GM21825 (cell line): Measurements from ENCODE around the gene VASN.
"Not testable (repeated sequence)": the region's sequence is repeated elsewhere in the genome, so short reads cannot be mapped to it uniquely, and the experiment has no call there.

Experiments used
- ATAC-seq: cut with Tn5 transposase; IDR thresholded peaks from one replicate; pipeline ENCODE4 v1.9.1; 2021; ENCODE audit warnings: mild to moderate bottlenecking, moderate library complexity; ENCODE audit not compliant: unreplicated experiment

VASN gene

GRCh38 chr16:4383591-4384444, 12.2 kb downstream of the VASN start:
- ATAC-seq: no peak

GRCh38 chr16:4384509-4384942, 12.9 kb downstream of the VASN start:
- no peak for ATAC-seq

GRCh38 chr16:4385066-4385788, 13.6 kb downstream of the VASN start:
- no peak for ATAC-seq

GRCh38 chr16:4385789-4386450, 14.3 kb downstream of the VASN start:
- no peak for ATAC-seq

GRCh38 chr16:4386451-4386805, 14.8 kb downstream of the VASN start:
- ATAC-seq: no peak

- ATAC-seq: no peak
These were observed 15.4 kb downstream of the VASN start for GRCh38 chr16:4386951-4387565.

- ATAC-seq: no peak
These were observed 16.1 kb downstream of the VASN start for GRCh38 chr16:4387781-4388180.

GRCh38 chr16:4388271-4389021, 16.8 kb downstream of the VASN start:
- ATAC-seq: no peak

GRCh38 chr16:4389051-4389955, 17.7 kb downstream of the VASN start:
- ATAC-seq: no peak

- ATAC-seq: no peak
These were observed 18.9 kb downstream of the VASN start for GRCh38 chr16:4390266-4391260.

- ATAC-seq: no peak
These were observed 20.2 kb downstream of the VASN start for GRCh38 chr16:4391631-4392381.

- ATAC-seq: no peak
These were observed 21.0 kb downstream of the VASN start for GRCh38 chr16:4392382-4393239.

GRCh38 chr16:4393240-4393600, 21.6 kb downstream of the VASN start:
- ATAC-seq: no peak

GRCh38 chr16:4393850-4394249, 22.2 kb downstream of the VASN start:
- not testable (repeated sequence) for ATAC-seq

GRCh38 chr16:4395055-4395726, 23.5 kb downstream of the VASN start:
- ATAC-seq: no peak
